ENCODE measurements around the gene ZFYVE21. TPM values are rescaled to one million over a fixed set of nuclear protein-coding genes. Genes with fewer than 3 reads are reported as not detected.

ZFYVE21 gene
- total RNA-seq, 1 donor from 2014 or later: 76.1 TPM

- DNase-seq (ENCODE audit: low read depth) (no peak), FAIRE-seq (no peak)
- TF ChIP-seq CTCF (IDR thresholded peaks at IDR 0.05; ENCODE audit: insufficient read depth, low read length, severe bottlenecking): no peak
- no peaks in the 10 kb centered on the region for H3K27me3 ChIP-seq (ENCODE audit: control insufficient read depth, insufficient read depth, low read length)
- H3K4me3 ChIP-seq (ENCODE audit: low read depth, low read length): no peak overlapping the region
- peaks cover 2% of the 10 kb centered on the region for H3K36me3 ChIP-seq (ENCODE audit: control insufficient read depth, insufficient read depth, low read length)
Measured at GRCh38 chr14:103765526-103765925, 49.9 kb downstream of the ZFYVE21 start.

GRCh38 chr14:103767336-103767894 is 51.8 kb downstream of the ZFYVE21 start:
- FAIRE-seq (no peak), DNase-seq (ENCODE audit: low read depth) (no peak)
- no peak overlapping the region for H3K4me3 ChIP-seq (ENCODE audit: low read depth, low read length)
- no peaks in the 10 kb centered on the region for H3K27me3 ChIP-seq (ENCODE audit: control insufficient read depth, insufficient read depth, low read length)
- TF ChIP-seq CTCF (IDR thresholded peaks at IDR 0.05; ENCODE audit: insufficient read depth, low read length, severe bottlenecking): no peak
- peaks cover 2% of the 10 kb centered on the region for H3K36me3 ChIP-seq (ENCODE audit: control insufficient read depth, insufficient read depth, low read length)

- no peak for TF ChIP-seq CTCF (IDR thresholded peaks at IDR 0.05; ENCODE audit: insufficient read depth, low read length, severe bottlenecking)
- no peak overlapping the region for H3K4me3 ChIP-seq (ENCODE audit: low read depth, low read length)
- no peaks in the 10 kb centered on the region for H3K27me3 ChIP-seq (ENCODE audit: control insufficient read depth, insufficient read depth, low read length)
- no peak for DNase-seq (ENCODE audit: low read depth)
- H3K36me3 ChIP-seq (ENCODE audit: control insufficient read depth, insufficient read depth, low read length): peaks cover 4% of the 10 kb centered on the region
- FAIRE-seq: no peak
Measured at GRCh38 chr14:103770500-103770899, 54.9 kb downstream of the ZFYVE21 start.

- no peak for TF ChIP-seq CTCF (IDR thresholded peaks at IDR 0.05; ENCODE audit: insufficient read depth, low read length, severe bottlenecking)
- FAIRE-seq (no peak), DNase-seq (ENCODE audit: low read depth) (no peak)
- Histone ChIP-seq H3K36me3 (ENCODE audit: control insufficient read depth, insufficient read depth, low read length) (peaks cover 4% of the 10 kb centered on the region), H3K4me3 (ENCODE audit: low read depth, low read length) (no peak overlapping the region), H3K27me3 (ENCODE audit: control insufficient read depth, insufficient read depth, low read length) (no peaks in the 10 kb centered on the region)
Measured at GRCh38 chr14:103770902-103771301, 55.3 kb downstream of the ZFYVE21 start.

GRCh38 chr14:103772078-103772712 is 56.6 kb downstream of the ZFYVE21 start:
- DNase-seq (ENCODE audit: low read depth) (no peak), FAIRE-seq (no peak)
- peaks cover 2% of the 10 kb centered on the region for H3K36me3 ChIP-seq (ENCODE audit: control insufficient read depth, insufficient read depth, low read length)

More at GRCh38 chr14:103772078-103772712, 56.6 kb downstream of the ZFYVE21 start:
- no peaks in the 10 kb centered on the region for H3K27me3 ChIP-seq (ENCODE audit: control insufficient read depth, insufficient read depth, low read length)
- TF ChIP-seq CTCF (IDR thresholded peaks at IDR 0.05; ENCODE audit: insufficient read depth, low read length, severe bottlenecking): no peak
- H3K4me3 ChIP-seq (ENCODE audit: low read depth, low read length): no peak overlapping the region
